MM.1S (cell line): ENCODE measurements around the gene PER1.

ENCODE experiments used
- CTCF ChIP-seq: fragments of 300-600 bp; sonication (generic); IDR thresholded peaks from 2 replicates; pipeline ENCODE4 v1.5.1; 2016; ENCODE audit warnings: antibody characterized with exemption, low read length, mixed read lengths
- EZH2 ChIP-seq: fragments of 300-600 bp; sonication (generic); optimal IDR thresholded peaks from 2 replicates; pipeline ENCODE3; 2017; ENCODE audit warnings: low read depth, mild to moderate bottlenecking, antibody characterized with exemption, low read length, mixed read lengths

DNA sequence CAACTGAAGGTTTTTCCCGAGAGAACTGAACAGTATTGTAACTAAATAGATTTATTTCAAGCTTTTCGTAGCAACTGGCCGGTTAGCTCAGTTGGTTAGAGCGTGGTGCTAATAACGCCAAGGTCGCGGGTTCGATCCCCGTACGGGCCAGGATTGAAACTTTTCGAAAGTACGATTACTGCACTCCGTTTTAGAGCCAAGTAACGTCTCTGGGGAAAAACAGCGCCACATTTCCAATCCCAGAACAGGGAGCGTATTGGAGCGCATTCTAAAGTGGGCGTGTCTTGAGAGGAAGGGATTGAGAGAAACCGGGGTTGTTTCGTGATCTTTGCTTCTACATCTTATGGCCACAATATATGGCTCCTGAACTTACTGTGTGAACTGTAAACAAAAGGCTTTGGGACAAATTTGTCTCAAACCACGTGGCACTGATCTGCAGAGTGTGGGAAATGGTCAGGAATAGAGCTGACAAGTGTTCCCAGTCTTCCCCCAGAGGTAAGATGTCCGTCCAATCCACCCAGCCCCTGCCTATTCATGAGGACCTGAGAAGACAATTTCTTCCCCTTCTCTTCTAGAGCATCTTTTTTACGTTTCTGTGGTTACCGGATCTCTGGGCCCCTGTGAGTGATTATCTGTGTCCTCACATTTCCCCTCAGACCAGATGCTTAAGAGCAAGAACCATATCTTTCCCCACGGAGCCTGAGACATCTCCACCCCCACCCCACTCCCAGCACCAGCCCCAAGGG, 35.5 kb upstream of the PER1 start:
- no peak for TF ChIP-seq CTCF
- no peak for TF ChIP-seq EZH2
